Activated T-helper 9 cell treated with anti-CD3 and anti-CD28 coated beads, Interleukin-2, amount 50 U/mL, for 16 hours (primary cell): ENCODE data around the gene PFKFB2.

Source experiments
- DNase-seq: peaks from one replicate; pipeline ENCODE4 v3.0.0-alpha.2; 2020; ENCODE audit warnings: low read depth

PFKFB2 gene

DNA sequence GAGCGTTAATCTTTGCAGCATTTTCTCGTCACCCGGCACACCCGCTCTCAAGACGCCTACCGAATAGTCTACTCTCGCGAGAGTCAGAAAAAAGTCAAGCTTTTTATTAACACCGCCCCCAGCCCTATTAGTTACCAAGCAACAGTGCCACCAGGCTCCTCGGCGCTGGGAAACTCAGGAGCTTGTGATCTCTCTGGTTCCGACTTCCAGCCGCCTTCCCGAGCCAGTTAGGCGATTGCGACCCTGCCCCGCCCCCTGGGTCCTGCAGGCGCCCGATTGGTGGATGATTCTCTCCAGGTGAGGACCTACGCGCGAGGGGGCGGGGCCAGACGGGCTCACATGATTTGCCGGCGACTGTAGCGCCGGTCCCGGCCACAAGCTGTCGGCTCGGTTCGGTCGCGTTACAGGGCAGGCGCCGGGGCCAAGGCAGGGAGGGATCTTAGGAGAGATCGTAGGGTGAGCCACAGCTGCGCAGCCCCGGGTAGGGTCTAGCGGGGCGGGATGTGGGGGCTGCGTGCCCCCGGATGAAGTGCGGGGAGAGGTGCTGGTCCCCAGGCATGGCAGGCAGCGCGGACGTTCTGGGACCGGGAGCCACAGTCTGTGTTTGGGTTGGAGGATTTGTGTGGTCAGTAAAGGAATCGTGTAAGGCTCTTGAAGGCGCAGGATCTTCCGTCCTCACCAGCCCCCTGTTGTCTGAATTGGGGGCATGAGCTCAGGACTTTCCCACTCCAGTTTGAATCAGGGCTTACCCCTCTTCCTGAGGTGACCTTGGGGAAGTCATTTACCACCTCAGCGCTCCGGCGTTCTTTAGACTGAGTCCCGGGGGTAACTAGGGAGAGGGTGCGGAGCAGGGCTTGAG lies at the start of gene PFKFB2:
Gene PFKFB2 (plus strand): TSS at position 365 of the 859 bp plus-strand sequence. CDS start 1,443 bp downstream, outside the sequence.
- peak; percentile 89 for DNase-seq

DNA sequence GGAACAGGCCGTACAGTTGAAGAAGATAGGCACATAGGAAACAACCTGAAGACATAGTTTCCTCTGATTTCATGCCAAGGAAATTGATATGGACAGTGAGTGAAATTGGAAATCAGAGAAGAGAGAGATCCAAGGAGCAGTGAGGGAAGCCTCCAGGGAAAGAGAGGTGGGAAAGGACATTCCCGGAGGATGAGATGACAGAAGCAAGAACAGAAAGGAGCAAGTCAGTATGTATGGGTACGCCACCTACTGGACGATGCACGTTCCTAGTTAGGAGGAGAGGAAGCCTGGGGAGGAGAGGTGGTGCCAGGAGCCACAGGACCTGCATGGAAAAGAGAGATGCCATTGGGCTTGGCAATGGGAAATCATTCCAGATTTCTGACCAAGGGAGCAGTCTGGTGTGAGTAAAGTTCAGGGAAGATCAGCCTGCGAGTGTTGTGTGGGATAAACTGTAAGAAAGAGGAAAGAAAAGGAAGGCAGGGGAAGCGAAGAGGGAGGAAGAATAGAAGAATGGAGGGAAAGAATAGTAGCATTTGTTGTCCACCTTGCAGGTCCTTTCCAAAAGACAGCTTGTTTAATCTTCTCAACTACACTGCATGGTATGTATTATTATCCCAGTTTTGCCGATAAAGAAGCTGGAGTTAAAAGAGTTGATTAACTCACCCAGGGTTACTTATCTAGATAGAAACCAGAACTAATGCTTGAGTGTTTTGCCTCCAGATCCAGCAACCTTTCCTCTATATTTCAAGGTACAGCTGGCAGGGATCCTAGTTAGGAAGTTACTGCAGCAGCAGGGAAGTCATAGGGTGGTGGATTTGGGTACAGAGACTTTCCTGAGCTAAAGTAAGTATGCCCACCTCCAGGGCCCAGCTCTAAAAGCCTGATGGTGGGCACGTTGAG lies 47.9 kb upstream of the PFKFB2 start:
- peak; percentile 11 for DNase-seq

DNA sequence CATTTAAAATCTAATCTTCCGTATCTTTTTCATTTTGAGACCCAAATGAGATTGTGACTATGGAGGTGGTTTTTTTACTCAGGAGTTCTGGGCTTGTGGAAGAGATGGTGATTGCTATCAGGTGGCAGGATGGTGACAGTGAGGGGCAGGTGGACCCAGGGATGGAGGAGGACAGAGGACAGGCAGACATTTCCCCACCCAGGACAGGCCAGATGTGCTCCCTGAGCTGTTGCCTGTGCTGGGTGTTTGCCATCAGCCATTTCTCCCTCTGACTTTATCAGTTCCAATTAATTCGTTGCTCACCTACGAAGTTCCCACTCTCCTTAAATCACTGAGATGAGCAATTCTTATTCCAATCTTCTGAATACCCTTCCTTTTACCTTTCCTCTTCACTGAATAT lies 47.0 kb upstream of the PFKFB2 start:
- no peak for DNase-seq

DNA sequence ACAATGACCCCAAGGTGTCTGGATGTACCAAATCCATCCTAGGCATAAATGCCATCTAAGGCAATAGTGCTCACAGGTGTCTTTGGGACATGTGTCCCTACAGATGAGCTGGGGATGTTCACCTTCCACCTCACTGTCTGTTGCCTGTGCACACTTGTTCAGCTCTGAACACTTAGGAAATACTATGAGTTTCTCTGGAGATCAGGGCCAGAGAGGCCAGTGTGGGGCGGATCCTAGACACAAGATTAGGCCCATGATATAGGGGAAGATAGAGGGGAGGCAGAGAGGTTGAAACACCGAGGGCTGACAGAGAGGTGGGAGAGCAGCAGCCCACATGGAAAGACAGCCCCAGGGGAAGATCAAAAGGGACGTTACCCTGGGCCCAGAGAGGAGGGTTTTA lies 46.2 kb upstream of the PFKFB2 start:
- no peak for DNase-seq

DNA sequence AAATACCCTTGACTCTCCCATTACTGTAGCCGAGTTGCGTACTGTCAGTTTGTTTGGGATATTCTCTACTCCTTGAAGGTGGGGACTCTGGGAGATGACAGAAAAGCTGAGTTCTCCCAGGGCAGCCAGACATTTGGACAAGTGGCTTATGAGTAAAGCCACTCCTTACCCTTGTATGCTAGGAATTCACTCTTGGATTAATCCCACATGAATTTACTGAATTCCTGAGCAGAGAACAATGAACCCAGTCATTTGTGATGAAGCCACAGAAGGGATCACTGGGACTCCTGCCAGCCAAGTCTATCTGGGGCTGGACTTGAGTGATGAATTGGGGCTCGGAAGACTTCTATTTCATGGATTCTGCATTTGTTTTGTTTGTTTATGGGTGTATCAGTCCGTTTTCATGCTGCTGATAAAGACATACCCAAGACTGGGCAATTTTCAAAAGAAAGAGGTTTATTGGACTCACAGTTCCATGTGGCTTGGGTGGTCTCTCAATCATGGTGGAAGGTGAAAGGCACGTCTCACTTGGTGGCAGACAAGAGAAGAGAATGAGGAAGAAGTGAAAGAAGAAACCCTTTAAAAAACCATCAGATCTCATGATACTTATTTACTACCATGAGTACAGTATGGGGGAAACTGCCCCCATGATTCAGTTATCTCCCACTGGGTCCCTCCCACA lies 45.6 kb upstream of the PFKFB2 start:
- DNase-seq: no peak

DNA sequence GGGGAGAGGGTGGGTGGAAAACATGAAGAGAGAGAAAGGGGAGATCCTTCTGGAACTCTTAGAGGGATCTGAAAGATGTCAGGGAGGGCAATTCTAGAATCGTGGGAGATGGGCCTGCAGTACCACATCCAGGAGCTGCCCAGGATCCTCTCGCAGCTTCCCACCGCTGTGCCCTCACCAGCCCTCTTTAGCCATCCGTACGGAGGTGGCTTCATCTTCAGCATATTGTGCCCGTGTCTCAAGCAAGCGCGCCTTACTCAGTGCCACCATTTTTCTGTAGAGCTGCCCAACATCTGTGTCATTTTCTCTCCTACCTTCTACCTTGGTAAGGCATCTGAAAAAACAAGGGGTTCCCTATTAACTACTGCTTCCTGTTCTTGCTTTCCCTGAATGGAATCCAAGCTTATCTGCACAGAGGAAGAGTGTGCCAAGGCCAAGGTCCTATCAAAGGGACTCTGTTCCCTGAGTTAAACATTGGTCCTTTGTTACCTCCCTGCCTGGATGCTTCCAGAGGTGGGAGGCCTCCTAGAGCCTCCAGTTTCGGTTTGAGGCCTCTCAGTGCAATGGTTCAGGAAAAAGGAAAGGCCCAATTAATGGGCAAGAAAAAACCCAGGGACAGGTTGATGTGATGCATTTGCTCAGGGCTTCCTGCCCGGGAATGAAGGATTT lies 43.8 kb upstream of the PFKFB2 start:
- DNase-seq: no peak

DNA sequence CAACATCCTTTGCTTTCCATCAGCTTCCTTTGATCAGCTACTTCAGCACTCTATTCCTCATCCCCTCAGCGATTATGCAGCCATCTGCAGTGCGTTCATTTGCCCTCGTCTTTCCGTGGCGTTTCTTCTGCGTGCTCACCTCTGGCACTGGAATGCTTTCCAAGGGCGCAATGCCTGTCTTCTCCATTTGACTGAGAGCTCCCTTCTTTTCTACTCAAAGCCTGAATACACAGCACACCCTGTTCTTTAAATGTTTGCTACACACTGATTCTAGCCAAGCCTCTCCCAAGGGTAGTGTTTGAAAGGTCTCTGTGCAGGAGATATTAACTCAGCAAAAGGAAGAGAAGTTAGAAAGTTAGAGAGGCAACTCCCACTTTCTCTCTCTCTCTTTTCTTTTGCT lies 43.1 kb upstream of the PFKFB2 start:
- DNase-seq: no peak

DNA sequence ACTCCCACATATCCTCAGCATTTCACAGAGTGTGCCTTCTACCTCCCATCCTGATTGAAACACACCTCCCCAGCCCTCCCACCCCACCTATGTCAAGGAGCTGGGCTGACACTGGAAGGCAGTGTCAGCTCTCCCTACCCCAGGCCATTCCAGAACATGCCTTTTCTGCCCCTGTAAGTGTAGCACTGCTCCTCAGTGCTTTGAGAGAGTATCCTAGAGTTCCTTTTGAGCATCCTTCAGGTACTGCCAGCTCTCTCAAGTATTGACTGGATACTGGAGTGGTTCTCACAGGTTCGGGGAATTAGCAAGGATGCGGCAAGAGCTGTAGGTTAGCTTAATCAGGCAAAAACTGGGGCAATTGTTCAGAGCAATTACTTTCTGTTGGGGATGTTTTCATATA lies 42.3 kb upstream of the PFKFB2 start:
- DNase-seq: no peak

DNA sequence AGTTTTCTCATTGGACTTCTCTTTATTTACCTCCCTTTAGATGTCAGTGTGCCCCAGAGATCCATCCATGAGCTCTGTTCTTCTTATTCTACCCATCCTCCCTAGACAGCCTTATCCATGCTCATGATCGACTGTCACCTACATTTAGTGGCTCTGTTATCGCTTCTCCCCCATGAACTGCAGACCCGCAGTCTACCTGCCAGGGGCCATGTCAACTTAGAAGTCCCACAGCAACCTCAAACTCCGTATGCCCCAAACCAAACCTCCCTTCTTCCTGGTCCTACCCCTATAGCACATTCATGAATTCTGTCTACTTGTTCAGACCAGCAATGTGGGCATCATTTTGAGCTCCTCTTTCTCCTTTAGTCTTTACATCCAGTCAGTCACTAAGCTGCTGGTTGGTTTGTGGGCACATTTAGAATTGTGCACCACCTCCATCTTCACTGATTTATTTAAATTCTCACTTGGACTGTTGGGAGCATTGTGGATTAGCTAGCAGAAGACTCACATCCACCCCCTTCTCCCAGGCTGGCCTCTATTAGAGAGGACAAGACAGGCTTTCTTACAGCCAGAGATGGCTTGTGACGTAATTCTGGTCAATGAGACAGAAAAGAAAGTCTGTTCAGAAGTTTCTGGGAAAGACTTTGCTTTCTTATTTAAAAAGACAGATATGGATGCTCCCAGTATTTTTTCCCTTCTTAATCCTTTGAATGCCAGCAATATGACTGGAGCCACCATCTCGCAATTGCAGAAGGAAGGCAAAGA lies 39.6 kb upstream of the PFKFB2 start:
- DNase-seq: no peak

DNA sequence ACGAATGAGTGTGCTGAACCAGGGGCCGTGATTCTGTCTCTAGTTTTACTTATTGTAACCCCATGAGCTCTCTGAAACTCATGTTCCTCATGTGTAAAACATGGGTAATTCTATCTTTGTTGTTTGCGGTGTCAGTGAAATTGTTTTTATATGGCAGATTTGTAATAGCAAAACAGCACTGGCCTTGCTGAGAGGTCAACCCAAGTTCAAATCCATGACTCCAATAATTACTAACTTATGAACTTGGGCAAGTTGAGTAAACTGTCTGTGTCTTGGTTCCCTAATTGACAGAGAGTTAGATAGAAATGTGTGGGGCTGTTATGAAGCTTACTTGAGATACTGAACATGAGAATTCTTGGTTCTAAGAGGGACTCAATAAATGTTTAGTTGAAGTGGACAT lies 38.3 kb upstream of the PFKFB2 start:
- no peak for DNase-seq

DNA sequence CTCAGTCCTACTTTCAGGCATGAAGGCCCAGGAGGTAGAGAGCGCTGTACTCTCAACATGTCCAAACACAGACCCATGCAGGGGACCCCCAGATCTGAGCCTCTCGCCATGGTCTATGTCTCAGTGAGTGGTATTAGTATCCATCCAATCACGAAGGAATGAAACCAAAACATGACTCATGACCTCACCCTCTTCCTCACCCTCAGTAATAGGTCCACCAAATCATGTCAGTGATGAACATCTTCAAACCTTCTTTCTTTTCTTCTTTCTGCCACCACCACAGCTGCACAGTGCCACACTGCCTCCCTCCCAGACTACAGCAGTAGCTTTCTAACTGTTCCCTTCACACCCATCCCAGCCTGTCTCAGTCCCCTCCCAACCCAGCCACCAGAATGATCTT lies 37.3 kb upstream of the PFKFB2 start:
- no peak for DNase-seq

DNA sequence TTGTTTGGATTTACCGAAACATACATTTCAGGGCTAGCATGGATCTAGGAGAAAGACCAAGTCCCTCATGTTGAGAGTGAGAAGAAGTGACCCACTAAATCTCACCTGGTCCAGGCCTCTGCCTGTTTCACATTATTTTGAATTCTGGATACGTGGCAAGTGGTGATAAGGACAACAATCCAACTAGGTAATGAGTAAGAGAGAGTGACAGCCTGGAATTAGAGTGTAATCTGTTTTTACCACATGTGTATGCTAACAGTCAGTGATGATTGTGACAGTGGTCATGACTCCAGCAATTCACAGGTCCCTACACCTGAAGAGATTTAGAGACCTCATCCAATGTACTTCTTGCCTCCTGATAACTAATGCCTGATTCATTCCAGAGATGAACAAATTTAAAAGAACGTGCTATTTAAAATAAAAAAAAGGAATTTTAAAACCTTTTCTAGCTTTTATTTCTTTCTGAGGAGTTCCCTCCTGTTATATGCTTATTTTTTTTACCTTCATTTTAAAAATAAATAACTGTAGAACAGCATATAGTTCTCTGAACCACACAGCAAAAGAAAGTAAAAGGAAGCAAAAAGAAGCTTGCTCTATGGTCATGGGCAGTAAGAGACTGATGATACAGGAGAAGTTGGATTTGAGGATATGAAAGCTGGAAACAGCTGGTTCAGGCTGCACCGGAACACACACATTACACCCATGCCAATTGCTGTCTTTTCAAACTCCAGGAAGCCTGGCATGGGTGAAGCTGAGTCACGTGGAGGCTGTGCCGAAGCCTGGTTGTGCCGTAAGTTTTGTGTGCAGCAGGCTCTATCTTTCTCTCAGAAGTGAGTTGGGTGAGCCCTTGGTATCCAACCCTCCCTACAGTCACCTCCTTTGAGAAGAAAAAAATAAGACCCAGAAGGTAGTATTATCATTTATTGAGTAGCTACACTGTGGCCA lies 35.2 kb upstream of the PFKFB2 start:
- DNase-seq: no peak

DNA sequence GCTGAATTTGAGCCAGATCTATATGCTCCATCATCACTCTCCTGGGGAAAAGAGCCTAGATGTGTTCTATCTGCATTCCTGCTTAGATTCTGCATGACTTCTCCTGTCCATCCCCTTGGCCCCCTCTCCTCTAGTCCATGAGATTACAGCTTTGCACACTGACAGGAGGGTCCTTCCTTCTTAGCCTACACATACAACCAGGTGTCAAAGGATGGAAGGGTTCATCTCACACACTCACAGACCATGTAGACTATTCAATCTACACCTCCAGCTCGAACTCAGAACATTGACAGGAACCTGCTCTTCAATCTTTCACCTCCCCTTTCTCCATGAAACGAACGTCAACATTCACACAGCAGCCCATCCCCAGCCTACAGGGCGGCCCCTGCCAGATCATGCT lies 34.4 kb upstream of the PFKFB2 start:
- DNase-seq: no peak

DNA sequence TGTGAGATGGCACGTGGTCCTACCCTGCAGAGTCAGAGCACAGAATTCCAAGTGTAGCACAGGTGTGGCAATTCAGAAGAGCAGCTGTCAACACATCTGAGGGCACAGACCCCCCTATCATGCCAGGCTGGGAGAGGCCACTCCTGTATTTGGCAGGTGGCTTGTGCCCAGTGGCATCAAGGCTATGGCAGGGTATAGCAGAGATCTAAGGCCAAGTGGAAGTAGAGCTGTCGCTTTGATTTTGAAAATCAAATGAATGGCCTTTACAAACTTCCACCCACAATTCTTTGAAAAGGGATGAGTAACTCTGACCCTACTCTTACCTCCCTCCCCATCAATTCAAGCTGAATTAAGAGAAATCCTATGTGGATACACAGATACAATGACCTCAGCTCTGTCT lies 33.9 kb upstream of the PFKFB2 start:
- no peak for DNase-seq

DNA sequence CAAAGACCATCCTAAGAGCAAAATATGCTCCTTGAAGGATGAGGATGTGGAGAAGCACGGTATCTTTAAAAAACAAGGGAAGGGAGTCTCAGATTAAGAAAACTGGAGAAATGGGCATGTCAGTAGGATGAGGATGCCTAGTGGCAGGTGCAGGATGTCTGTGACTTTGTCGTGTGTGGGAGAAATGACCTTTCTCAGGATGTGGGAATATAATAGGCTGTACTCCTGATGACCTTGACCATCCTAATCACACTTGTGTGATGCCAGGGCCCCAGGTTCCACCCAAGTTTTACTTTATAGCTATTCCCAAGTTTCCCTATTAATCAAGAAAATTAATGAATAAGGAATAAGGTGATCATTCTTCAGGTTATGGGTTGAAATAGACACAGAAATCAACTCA lies 33.4 kb upstream of the PFKFB2 start:
- no peak for DNase-seq

DNA sequence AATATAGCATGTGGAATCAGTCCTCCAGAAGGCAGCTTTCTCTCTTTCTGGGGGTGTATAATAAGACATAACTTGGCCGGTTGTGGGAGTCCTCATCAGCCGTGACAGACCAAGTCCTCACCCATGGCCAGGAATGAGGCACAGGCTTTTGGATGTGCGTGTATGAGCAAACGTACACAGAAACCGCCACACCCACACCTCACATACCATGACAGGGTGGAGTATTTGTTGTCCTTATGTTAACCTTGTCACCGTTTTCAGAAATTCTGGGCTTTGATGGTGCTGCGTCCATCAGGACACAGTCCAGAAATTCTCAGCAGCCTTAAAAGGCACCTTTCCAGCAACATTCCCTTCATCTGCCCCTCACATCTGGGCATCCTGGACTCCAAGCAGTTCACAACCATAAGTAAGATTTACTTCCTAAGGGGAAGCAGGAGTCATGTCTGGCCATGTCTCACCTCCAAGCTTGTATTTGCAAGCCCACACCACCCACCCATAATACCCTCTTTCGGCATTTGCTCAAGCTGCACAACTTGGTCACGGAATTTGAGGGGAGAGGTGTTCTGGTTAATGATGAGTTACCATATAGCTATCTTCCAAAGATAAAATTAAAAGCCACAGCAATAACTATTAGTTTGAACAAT lies 32.9 kb upstream of the PFKFB2 start:
- DNase-seq: no peak

DNA sequence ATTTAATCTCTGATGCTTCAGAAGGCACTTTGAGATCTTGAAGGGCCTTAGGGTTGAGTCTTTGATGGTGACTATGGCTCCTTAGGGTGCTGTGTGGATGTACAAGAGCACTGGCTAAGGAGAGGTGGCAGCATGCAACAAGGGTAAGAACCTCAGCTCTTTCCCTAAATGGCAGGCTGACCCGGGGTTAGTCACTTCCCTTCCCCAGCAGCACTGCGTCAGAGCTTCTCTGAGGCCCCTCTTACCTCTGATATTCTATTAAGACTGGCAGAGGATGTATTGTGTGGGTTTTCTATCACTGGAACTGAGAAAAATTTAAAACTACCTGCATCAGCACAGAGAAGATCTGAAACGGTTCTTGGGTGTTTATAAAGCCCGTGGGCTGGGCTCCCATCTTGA lies 32.4 kb upstream of the PFKFB2 start:
- no peak for DNase-seq

DNA sequence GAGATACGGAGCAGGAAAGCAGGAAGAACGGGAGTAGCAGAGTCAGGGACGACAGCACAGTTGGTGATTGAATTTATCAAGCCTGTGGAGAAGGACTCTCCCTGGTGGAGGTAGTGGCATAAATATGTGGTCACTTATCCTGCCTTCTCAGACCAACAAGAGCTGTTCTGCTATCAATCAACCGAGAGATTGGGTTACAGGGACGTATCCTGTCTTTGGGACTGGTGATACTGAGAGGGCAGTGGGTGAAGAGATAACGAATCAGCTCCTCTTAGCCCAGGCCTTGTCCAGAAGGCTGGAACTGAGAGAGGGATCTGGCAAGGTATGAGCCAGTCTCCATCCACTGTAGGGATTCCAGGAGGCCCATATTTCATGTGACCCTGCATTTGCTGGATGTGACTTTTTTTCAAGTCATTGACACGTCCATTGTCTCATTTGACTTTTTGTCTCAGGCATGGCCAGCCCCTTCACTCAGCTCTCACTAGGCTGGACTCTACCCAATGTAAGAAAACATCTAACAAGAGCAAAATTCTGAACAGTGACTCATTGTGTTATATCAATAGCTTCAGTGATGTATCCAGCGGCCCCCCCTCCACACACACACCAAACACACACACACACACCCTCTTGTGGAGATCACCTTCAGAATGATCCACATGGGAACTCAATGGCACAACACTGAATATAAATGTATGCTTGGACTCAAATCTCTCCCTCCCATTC lies 31.8 kb upstream of the PFKFB2 start:
- DNase-seq: no peak
